GM19395 (cell line): Measurements from ENCODE around the gene TSSC4.

Experiments used
- ATAC-seq: cut with Tn5 transposase; IDR thresholded peaks from one replicate; pipeline ENCODE4 v1.9.1; 2021; ENCODE audit warnings: mild to moderate bottlenecking, moderate library complexity; ENCODE audit not compliant: unreplicated experiment

The TSSC4 gene

GRCh38 chr11:2431395-2431794, 30.8 kb downstream of the TSSC4 start:
- no peak for ATAC-seq

DNA sequence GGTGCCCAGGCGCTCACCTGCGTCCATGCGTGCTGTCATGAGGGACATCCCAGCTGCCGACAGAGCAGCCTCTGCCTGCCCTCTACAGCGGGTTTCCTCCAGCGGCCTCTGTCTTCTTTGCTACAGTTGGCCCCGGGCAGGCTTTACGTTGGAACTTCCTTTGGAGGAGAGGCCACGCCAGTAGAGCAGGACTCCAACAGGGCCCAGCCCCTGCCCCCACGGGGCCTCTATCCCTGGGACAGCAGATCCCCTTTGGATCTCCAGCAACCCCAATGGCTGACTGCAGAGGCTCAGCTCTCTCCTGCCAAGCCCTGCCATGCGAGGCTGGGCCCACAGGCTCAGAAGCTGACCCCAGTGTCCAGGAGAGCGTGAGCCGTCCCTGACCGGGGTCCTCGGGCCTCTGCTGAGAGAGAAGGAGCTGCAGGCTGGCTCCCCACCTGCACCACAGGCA, 31.6 kb downstream of the TSSC4 start:
- ATAC-seq, result no peak

DNA sequence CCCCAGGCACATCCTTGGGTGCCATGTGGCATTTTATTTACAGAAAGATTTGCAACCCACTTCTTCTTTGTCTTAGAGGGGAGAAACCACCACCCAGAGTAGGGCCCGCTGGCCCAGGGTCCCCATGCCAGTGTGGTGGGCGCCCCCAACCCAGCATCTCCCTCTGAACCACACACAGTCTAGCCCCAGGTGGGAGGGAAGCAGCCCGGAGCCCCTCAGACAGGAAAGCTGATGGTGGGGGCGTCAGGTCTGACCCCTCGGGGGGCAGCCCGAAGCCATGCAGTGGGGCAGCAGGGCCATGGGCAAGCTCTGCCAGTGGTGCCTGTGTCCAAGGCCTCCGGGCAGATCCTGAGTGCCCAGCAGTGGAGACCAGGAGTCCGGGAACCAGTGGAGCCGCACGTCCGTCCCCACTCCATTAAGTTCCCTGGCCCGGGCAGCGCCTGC, 32.1 kb downstream of the TSSC4 start:
- no peak for ATAC-seq

- ATAC-seq, result no peak
Observed at GRCh38 chr11:2433106-2433925, 32.8 kb downstream of the TSSC4 start.

- no peak for ATAC-seq
Observed at GRCh38 chr11:2434008-2434407, 33.5 kb downstream of the TSSC4 start.

- ATAC-seq, result no peak
Observed at GRCh38 chr11:2434506-2435255, 34.1 kb downstream of the TSSC4 start.

DNA sequence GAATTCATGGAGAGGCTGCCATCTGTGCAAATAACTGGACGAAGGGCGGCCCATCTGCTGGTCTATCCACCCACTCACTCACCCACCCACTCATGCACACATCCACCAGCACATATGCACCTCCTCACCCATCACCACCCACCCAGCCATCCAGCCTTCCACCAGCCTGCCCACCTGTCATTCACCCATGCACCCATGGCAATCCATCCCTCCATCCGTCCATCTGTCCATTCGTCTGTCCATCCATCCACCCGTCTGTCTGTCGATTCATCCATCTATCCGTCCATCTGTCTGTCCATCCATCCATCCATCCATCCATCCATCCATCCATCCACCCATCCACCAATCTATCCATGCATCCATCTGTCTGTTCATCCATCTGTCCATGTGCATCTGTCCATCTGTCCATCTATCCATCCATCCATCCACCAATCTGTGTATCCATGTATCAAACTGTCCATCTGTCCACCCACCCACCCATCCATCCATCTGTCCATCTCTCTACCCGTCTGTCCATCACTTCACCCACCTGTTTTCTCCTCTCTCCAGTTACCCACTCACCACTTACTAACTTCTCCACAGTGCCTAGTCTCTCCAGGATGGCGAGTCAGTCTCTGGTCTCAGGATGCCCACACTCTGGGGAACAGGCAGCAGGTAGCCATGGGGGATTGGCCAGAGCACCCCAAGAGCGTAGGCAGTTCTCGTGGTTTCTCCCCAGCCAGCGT, 34.9 kb downstream of the TSSC4 start:
- no peak for ATAC-seq

DNA sequence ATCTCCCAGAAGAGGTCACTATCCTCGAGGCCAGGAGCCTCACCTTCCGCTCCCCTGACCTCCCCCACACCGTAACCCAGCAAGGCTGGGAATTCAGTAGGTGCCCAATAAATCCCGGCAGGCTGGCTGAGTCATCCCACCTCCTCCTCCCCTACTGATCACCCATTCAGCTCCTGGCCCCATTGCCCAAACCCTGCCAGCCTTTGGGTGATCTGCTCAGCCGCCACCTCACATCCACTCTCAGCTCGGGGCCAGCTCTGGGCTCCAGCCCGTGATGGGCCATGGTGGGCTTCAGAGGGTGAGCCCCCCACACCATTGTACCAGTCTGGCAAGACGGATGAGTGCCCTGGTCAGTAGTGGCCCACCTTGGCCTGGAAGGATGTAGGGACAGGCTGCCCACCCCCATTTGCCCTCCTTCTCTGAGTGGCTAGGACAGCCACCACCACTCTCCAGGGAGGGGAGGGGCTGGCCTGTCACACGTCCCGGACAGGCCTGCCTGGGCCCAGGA, 35.5 kb downstream of the TSSC4 start:
- no peak for ATAC-seq

DNA sequence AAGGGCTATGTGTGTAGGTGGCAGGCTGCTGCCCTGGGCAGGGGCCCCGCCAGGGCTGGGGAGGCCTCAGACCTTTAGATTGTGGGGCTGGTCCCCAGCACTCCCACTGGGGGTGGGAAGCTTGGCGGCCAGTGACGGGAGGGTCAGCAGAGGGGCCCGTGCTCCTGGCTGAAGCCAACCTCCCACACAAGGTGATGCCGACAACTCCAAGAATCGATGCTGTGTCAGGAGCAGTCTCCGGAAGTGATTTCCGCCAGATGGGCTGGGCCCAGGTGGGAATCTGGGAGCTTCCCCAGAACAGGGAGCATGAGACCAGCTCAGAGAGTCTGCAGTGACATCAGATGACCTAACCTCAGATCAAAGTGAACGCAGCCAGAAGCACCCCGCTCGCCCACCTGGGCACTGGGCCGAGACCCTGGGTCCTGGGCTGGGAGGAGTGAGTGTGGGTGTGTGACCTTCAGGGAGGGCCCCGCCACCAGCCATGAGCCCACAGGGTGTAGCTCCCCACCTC, 36.0 kb downstream of the TSSC4 start:
- no peak for ATAC-seq

DNA sequence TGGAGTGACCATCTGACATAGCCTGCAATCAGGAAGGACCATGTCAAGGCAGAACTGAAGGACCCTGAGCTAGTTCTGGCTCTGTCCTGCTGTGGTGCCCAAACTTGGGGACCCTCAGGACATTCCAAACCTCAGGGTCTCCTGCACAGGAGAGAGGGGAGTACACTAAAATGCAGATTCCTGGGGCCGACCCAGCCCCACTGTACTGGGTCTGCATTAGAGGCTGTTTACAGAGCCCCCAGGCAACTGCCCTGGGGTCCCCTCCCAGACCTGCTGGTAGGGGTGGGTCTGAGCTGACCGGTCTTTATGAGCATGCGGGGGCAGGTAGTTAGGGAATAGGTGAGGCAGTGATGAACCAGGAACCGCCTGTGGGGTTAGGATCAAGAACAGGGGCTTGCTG, 37.0 kb downstream of the TSSC4 start:
- no peak for ATAC-seq

DNA sequence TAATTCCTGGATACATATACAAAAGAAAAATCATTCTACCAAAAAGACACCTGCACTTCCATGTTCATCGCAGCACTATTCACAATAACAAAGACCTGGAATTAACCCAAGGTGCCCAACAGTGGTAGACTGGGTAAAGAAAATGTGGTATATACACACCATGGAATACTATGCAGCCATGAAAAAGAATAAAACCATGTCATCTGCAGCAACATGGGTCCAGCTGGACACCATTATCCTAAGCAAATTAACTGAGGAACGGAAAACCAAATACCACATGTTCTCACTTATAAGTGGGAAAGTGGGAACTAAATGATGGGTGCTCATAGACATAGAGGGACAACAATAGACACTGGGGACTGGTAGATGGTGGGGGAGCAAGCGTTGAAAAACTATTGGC, 39.3 kb downstream of the TSSC4 start:
- no peak for ATAC-seq

- no peak for ATAC-seq
Observed at GRCh38 chr11:2440646-2441045, 40.1 kb downstream of the TSSC4 start.

DNA sequence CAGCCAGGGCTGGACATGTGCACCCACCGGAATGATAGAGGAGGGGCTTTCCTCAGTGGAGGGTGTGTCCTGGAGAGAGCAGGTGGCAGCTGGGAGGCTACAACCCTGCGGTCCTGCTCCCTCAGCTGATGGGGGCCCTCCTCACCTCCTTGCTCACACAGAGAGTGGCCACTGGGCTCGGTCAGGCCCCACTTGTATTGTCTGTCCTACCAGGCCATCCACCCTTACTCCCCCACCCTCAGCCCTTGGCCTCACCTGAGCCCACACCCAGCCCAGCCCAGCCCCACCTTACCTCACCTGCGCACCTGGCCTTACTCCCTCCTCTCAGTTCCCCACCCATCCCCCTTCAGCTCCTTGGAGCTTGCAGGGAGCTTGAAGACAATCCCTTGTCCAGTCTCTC, 40.6 kb downstream of the TSSC4 start:
- ATAC-seq, result no peak

GRCh38 chr11:2442589-2442988, 42.0 kb downstream of the TSSC4 start:
- no peak for ATAC-seq

- ATAC-seq, result no peak
Observed at GRCh38 chr11:2443406-2443805, 42.9 kb downstream of the TSSC4 start.

DNA sequence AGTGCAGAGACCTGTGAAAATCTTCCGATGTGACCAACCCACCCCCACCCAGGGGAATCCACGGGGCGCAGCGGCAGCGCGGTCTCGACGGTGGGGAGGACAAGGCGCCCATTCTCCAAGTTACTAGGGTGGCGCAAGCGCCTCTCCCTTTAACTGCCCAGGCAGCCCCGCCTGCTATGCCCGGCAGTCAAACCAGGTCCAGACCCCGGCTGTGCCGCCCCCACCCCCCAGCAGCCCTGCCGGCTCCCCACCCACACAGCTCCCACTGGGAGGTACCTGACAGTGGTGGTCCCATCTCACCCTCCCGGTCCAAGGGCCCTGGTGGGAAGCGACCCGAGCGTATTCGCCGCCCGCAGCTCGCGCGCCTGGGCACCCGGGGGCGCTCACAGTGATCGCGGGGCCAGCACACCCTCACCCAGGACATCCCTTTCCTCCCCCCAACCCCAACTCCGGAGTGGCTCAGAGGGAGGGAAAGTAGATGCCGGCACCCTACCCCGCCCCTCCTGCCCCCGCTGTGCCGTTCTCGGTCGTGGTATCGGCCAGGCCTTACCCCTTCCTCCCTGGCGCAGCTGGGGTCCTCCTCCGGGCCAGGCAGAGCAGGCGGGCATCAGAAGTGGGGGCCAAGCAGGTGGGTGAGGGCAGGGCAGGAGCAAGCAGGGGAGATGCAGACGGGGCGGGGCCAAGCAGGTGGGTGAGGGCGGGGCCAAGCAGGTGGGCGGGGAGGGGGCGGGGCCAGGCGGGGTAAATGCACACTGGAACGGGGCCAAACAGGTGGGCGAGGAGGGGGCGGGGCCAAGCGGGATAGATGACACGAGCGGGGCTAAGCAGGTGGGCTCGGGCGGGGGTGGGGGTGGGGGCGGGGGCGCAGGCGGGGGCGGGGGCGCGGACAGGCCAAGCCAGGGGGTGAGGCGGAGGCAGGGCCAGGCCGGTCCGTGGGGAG, 43.6 kb downstream of the TSSC4 start, which contains the start of gene TRPM5:
Gene TRPM5, minus strand, starts transcription at position 634 of the 940 bp plus-strand sequence. CDS start 21,478 bp downstream, outside the sequence.
- no peak for ATAC-seq

DNA sequence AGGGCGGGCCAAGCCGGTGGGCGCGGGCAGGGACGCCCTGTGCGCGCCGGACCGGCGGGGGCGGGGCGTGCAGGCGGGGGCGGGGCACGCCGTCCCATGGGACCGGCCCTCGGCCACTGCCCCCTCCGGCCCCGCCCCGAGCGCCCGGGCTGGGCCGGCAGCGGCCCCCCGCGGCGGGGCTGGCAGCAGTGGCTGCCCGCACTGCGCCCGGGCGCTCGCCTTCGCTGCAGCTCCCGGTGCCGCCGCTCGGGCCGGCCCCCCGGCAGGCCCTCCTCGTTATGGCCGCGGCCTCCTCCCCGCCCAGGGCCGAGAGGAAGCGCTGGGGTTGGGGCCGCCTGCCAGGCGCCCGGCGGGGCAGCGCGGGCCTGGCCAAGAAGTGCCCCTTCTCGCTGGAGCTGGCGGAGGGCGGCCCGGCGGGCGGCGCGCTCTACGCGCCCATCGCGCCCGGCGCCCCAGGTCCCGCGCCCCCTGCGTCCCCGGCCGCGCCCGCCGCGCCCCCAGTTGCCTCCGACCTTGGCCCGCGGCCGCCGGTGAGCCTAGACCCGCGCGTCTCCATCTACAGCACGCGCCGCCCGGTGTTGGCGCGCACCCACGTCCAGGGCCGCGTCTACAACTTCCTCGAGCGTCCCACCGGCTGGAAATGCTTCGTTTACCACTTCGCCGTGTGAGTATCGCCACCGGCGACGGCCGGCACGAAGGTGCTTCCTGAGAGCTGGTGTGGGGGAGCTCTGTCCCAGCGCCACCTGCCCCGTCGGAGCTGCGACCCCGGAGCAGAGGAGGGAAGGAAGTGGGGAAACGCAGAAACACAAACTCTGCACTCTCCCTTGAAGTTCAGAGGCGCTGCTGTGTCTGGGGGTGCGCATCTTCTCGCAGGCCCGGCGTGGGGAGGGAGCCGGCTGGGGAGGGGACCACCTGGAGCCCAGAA, 44.5 kb downstream of the TSSC4 start, which contains the start of gene KCNQ1:
Gene KCNQ1, plus strand, starts transcription at position 188 of the 925 bp plus-strand sequence. Its CDS starts 91 bp downstream, at position 279.
- no peak for ATAC-seq

GRCh38 chr11:2445746-2446551, 45.4 kb downstream of the TSSC4 start:
- no peak for ATAC-seq
